Smooth muscle cell (in vitro differentiated cells): ENCODE data around the gene C9orf152. TPM values are rescaled to one million over a fixed set of nuclear protein-coding genes. Genes with fewer than 3 reads are reported as not detected.

Experiments used
- DNase-seq: peaks from one replicate; lab custom pipeline; 2025; ENCODE audit not compliant: unreplicated experiment; lab: John Stamatoyannopoulos, UW
- H2AFZ ChIP-seq: fragments of 200-600 bp; sonication (generic); 2 replicates; pipeline ENCODE4 v1.6.0; 2016; ENCODE audit warnings: antibody characterized with exemption, low read depth, mild to moderate bottlenecking
- H3F3A ChIP-seq: fragments of 200-600 bp; sonication (generic); 2 replicates; pipeline ENCODE4 v1.6.0; 2017; ENCODE audit warnings: antibody characterized with exemption, low read depth
- H3K27ac ChIP-seq: fragments of 200-600 bp; sonication (generic); 2 replicates; pipeline ENCODE4 v1.5.1; 2016; ENCODE audit warnings: low read depth, mild to moderate bottlenecking
- H3K27me3 ChIP-seq: fragments of 200-600 bp; sonication (generic); 2 replicates; pipeline ENCODE4 v1.6.1; 2016; ENCODE audit warnings: low read depth, mild to moderate bottlenecking
- H3K36me3 ChIP-seq: fragments of 200-600 bp; sonication (generic); 2 replicates; pipeline ENCODE4 v1.5.1; 2016; ENCODE audit warnings: low read depth
- H3K4me1 ChIP-seq: fragments of 200-600 bp; sonication (generic); 2 replicates; pipeline ENCODE4 v1.5.1; 2016; ENCODE audit warnings: low read depth
- H3K4me2 ChIP-seq: fragments of 200-600 bp; sonication (generic); 2 replicates; pipeline ENCODE4 v1.6.0; 2016; ENCODE audit warnings: mild to moderate bottlenecking
- H3K4me3 ChIP-seq: fragments of 200-600 bp; sonication (generic); 2 replicates; pipeline ENCODE4 v1.5.1; 2016; ENCODE audit warnings: mild to moderate bottlenecking
- H3K79me2 ChIP-seq: fragments of 200-600 bp; sonication (generic); 2 replicates; pipeline ENCODE4 v1.6.0; 2016; ENCODE audit warnings: low read depth, mild to moderate bottlenecking
- H3K9ac ChIP-seq: fragments of 200-600 bp; sonication (generic); 2 replicates; pipeline ENCODE4 v1.6.0; 2016; ENCODE audit warnings: low read depth
- H3K9me3 ChIP-seq: fragments of 200-600 bp; sonication (generic); replicated peaks from 2 replicates; pipeline ENCODE4 v1.5.1; 2016; ENCODE audit warnings: low read depth
- H4K20me1 ChIP-seq: fragments of 200-600 bp; sonication (generic); 2 replicates; pipeline ENCODE4 v1.6.0; 2016; ENCODE audit warnings: low read depth
- WGBS: methylation state at CpG from one replicate; pipeline ENCODE4 v1.1.7; 2016; ENCODE audit warnings: low lambda C conversion rate; 5-methylcytosine and 5-hydroxymethylcytosine counted together
- polyA plus RNA-seq: library from polyadenylated mRNA; unstranded; fragments of >200 nt; fragmentation: Nextera tagmentation; extraction: Ambion mirVana; gene quantifications from 2 replicates; pipeline ENCODE4 v1.2.1, GENCODE V29; 2016
- total RNA-seq: library from RNA; depleted of rRNA; stranded (reverse); fragments of >200 nt; gene quantifications from 2 replicates; pipeline ENCODE4 v1.2.3, GENCODE V29; 2014
- TF ChIP-seq, protein P1 (sequence below): fragments of 200-600 bp; sonication (generic); IDR thresholded peaks from 2 replicates; pipeline ENCODE4 v1.5.1; 2017; ENCODE audit warnings: borderline replicate concordance, mild to moderate bottlenecking, antibody characterized with exemption; ENCODE audit not compliant: insufficient read depth, poor library complexity, severe bottlenecking

Gene C9orf152
- total and polyA plus RNA-seq, 2 experiments from 2014 or later = not detected

DNA sequence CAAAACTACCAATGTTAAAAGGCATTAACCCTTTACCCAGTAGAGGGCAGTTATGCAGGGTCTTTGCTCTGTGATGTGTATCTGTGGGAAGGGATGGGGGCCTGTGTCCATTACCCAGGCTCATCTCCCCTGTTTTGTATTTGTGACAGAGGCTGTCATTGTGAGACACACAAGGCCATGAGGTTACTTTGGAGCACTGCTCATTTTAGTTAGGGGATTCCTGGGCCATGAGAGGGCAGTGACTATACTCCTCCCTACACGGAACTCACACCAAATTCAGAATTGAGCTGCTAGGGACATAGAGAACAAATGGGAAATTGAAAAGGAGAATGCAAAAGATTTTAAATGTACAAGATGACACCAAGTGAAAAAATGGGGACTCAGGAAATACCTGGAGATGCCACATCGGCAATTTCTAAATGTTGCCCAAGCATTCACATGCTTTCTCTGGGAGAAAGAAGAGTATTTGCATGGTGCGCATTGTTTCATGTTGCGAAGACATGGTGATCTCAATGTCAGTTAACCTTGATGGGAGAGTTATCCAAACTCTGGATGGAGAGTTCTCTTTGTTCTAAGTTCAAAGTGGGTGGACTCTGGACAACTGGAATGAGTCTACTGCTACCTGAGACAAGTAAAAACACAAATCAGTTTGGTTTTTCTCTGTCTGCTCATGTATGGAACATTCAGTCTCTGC lies 32.5 kb downstream of the C9orf152 start:
- H3K9ac ChIP-seq = no peak overlapping the region
- TF ChIP-seq, protein P1, sequence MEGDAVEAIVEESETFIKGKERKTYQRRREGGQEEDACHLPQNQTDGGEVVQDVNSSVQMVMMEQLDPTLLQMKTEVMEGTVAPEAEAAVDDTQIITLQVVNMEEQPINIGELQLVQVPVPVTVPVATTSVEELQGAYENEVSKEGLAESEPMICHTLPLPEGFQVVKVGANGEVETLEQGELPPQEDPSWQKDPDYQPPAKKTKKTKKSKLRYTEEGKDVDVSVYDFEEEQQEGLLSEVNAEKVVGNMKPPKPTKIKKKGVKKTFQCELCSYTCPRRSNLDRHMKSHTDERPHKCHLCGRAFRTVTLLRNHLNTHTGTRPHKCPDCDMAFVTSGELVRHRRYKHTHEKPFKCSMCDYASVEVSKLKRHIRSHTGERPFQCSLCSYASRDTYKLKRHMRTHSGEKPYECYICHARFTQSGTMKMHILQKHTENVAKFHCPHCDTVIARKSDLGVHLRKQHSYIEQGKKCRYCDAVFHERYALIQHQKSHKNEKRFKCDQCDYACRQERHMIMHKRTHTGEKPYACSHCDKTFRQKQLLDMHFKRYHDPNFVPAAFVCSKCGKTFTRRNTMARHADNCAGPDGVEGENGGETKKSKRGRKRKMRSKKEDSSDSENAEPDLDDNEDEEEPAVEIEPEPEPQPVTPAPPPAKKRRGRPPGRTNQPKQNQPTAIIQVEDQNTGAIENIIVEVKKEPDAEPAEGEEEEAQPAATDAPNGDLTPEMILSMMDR = no peak
- H3K27me3 ChIP-seq = no peaks in the 10 kb centered on the region
- H4K20me1 ChIP-seq = no peaks in the 10 kb centered on the region
- no peaks in the 10 kb centered on the region for H3K9me3 ChIP-seq
- no peak for DNase-seq
- H3K36me3 ChIP-seq = peaks cover under 1% of the 10 kb centered on the region
- 94% methylated on average over 4 of the region's 4 CpGs for WGBS
- no peak overlapping the region for H3K4me2 ChIP-seq
- no peaks in the 10 kb centered on the region for H3F3A ChIP-seq
- no peak overlapping the region for H3K4me3 ChIP-seq
- H3K79me2 ChIP-seq = no peaks in the 10 kb centered on the region
- no peak overlapping the region for H2AFZ ChIP-seq
- H3K27ac ChIP-seq = no peak overlapping the region
- H3K4me1 ChIP-seq = no peaks in the 10 kb centered on the region

DNA sequence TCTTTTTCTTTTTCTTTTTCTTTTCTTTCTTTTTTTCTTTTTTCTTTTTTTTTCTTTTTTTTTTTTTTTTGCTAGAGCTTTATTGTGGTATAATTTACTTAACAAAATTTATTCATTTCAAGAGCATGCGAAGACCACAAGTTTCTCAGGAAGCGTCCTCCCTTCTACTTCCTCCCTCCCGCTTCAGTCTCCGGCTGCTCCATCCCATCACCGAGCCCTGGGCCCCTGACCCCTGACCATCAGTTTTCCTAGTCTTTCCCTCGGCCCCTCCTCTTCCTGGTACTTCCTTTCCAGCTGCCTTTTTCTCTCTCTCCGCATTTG lies 34.7 kb downstream of the C9orf152 start:
- H4K20me1 ChIP-seq = no peaks in the 10 kb centered on the region
- peaks cover 11% of the 10 kb centered on the region for H3K36me3 ChIP-seq
- TF ChIP-seq, protein P1 = no peak
- H3K4me1 ChIP-seq = no peaks in the 10 kb centered on the region
- WGBS = 88% methylated on average over 7 of the region's 7 CpGs
- no peak for DNase-seq
- H3K4me2 ChIP-seq = no peak overlapping the region
- H2AFZ ChIP-seq = no peak overlapping the region
- H3K79me2 ChIP-seq = no peaks in the 10 kb centered on the region
- no peaks in the 10 kb centered on the region for H3K9me3 ChIP-seq
- H3F3A ChIP-seq = no peaks in the 10 kb centered on the region
- H3K9ac ChIP-seq = no peak overlapping the region
- no peaks in the 10 kb centered on the region for H3K27me3 ChIP-seq
- H3K27ac ChIP-seq = no peak overlapping the region
- no peak overlapping the region for H3K4me3 ChIP-seq

DNA sequence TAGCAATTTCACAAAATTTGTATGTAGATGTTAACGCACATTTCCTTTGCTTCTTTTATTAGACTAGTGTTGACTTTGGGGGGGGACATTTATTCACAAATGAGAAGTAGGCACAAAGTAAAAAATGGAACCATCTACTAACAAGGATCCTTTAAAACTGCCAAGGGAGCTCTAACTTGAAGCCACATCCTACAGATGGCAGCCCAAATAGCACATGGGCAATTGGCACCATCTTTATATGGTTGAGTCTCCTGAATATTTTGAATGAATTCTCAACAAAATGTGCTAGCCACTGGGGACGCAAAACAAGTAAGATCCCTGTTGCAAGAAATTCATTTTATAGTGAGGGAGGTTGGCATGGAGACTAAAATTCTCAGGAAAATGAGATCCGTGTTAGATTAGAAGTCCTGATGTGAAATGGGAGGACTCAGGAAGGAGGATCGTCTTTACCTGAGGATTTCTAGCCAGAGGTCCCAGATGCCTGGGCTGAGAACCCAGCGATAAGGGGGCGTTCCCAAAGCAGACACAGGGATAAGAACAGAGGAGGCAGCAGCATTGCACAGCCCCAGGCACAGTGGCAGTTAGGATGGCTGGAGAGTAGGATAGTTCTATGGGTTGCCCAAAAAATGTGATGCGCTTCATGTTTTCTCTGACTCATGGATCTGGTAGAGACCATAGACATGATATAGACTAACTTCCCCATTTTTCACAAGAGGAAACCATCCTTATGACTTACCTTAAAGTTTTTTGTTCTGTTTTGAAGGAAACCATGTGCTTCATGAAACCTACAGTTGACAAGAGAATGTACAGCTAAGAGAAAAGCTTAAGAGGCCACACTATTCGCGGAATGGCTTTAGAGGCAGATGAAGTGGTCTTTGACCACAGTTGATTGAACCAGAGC lies 37.4 kb downstream of the C9orf152 start:
- no peak overlapping the region for H3K27ac ChIP-seq
- no peak for DNase-seq
- peaks cover 8% of the 10 kb centered on the region for H3K79me2 ChIP-seq
- H3K9ac ChIP-seq = no peak overlapping the region
- H3K27me3 ChIP-seq = no peaks in the 10 kb centered on the region
- H4K20me1 ChIP-seq = peaks cover 15% of the 10 kb centered on the region
- H3K36me3 ChIP-seq = peaks cover 11% of the 10 kb centered on the region
- H3K9me3 ChIP-seq = no peaks in the 10 kb centered on the region
- no peak overlapping the region for H3K4me3 ChIP-seq
- WGBS = 87% methylated on average over 9 of the region's 9 CpGs
- no peaks in the 10 kb centered on the region for H3F3A ChIP-seq
- TF ChIP-seq, protein P1 = no peak
- no peak overlapping the region for H3K4me2 ChIP-seq
- H3K4me1 ChIP-seq = no peaks in the 10 kb centered on the region
- H2AFZ ChIP-seq = no peak overlapping the region

DNA sequence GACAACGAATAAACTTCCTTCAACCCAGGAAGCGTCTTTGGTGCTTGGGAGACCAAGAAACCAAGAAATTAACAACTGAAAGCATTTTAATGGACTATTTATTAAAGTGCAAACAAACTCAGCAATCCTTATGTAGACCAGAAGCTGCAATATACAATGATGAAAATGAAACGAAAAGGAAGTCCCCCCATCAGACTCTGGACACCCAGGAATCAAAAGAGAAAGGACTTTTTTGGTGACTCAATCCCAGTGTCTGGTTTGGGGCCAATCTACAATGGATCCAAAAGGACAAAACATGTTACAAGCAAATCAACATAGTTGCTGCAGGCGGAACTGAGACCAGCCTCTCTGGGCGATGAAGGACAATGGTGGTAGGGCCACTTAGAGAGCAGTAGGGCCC lies 39.5 kb downstream of the C9orf152 start:
- Histone ChIP-seq H4K20me1 (peaks cover 36% of the 10 kb centered on the region), H3K79me2 (peaks cover 21% of the 10 kb centered on the region)
- whole genome bisulfite sequencing = 90% methylated on average over 5 of the region's 5 CpGs

More for the DNA sequence above, 39.5 kb downstream of the C9orf152 start:
- Histone ChIP-seq H3K36me3 (peaks cover 11% of the 10 kb centered on the region), H3K4me1 (no peaks in the 10 kb centered on the region), H3K9me3 (no peaks in the 10 kb centered on the region), H3K27me3 (no peaks in the 10 kb centered on the region), H3K4me2 (no peak overlapping the region), H3F3A (no peaks in the 10 kb centered on the region), H3K4me3 (no peak overlapping the region), H2AFZ (no peak overlapping the region), H3K9ac (no peak overlapping the region), H3K27ac (no peak overlapping the region)
- DNase-seq = no peak
- TF ChIP-seq, protein P1 = no peak
